HG02852 (cell line): ENCODE results near the gene FCMR.

Experiments
- ATAC-seq: cut with Tn5 transposase; IDR thresholded peaks from one replicate; pipeline ENCODE4 v1.9.1; 2021; ENCODE audit warnings: mild to moderate bottlenecking, moderate library complexity; ENCODE audit not compliant: unreplicated experiment

FCMR gene

DNA sequence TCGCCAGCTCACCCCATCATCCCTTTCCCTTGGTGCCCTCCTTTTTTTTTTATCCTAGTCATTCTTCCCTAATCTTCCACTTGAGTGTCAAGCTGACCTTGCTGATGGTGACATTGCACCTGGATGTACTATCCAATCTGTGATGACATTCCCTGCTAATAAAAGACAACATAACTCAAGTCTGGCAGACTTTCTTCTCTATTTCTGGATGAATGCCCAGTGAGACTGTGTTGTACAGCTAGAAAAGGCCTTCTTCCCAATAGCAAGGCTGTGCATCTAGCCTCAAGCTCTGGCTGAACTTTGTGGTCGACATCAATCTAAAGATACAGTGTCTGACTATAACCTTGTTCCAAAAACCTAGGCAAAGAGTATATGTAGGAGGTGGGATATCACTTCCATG lies 18.1 kb downstream of the FCMR start:
- no peak for ATAC-seq

DNA sequence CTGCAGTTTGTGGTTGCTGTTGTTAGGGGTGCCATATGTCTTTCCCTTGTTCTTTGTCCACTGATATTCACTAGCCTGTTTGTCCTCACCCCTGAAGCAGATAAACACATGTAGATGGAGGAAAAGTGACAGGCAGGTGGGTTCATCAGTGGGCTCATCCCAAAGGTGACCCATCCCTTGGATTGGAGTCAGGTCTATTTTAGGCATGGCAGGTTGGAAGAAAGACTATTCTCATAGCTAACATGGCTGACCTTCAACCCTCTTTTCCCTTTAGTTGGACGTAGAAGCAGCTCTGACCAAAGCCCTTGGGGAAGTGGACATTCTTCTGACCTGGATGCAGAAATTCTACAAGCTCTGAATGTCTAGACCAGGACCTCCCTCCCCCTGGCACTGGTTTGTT lies 19.0 kb downstream of the FCMR start:
- ATAC-seq, result no peak

DNA sequence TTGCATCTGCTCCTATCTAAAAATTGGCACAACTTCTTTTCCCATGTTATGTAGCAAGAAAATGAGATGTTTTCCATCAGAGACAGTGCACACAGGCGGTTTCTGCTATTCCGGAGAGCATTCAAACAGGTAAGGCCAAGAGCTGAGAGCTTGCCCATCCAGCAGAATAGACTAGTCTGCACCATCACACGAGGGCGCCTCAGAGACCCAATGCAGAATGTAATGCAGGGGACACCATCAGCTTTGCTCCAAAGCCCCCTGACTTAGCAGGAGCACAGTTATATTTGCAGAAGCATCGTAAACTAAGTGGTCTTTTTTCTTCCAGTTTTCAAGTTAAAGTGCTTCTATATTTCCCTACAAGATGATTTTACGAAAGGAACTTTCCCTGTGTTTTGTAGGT lies 19.8 kb downstream of the FCMR start:
- ATAC-seq, result no peak

DNA sequence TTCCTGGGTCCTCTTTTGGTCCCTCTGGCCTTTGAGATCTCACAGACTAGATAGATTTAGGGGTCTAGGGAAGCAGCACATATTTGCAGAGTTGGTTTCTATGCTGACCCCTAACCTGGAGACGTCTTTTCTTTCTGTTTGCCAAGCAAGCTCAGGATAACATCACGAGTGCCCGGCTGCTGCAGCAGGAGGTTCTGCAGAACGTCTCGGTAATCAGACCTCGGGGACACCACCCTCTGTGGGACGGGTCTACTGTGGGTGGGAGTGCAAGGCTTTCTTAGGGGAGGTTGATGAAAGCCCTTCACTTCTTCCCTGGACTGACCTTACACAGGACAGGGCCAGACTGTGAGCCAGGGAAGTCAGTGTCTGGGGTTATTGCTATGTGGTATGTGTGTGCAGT lies 21.6 kb downstream of the FCMR start:
- no peak for ATAC-seq

DNA sequence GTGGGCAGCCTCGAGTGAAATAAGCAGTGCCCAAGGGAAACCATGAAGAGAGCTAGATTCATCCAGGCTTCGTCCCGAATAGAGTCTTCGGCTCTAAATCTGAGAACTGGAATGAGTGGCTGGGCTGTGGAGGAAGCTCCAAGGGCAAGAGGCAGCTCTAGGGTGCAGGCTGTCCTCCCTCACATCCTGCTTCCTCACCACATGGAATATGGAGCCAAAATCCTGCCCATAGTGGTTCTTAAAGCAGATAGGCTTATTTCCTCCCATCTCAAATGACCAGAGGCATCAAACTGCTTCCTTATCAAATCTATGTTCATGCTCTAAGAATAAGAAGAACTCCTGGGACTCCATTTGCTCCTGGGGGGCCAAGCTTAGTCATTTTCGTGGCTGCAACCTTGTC lies 22.0 kb downstream of the FCMR start:
- no peak for ATAC-seq

DNA sequence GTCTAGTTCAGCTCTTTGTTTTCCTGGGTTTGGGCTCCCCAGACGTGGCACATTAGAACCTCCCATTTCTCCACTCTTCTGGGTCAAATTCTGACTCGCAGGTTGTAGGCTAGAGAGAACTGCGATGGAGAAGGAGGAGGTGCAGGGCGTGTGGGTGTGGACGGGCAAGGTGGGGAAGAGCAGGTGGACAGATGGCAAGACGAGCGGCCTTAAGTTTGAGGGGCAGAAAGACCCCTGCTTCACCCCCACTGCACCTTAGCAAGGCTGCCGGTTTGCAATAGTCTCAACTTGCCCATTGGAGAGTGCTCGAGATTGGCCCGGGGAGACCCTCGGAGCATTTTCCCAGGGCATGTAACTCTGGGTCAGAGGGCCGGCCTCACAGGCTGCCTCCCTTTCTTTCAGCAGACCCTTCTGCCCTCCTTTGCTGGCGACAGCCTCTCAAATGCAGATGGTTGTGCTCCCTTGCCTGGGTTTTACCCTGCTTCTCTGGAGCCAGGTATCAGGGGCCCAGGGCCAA lies 22.8 kb downstream of the FCMR start:
- no peak for ATAC-seq

DNA sequence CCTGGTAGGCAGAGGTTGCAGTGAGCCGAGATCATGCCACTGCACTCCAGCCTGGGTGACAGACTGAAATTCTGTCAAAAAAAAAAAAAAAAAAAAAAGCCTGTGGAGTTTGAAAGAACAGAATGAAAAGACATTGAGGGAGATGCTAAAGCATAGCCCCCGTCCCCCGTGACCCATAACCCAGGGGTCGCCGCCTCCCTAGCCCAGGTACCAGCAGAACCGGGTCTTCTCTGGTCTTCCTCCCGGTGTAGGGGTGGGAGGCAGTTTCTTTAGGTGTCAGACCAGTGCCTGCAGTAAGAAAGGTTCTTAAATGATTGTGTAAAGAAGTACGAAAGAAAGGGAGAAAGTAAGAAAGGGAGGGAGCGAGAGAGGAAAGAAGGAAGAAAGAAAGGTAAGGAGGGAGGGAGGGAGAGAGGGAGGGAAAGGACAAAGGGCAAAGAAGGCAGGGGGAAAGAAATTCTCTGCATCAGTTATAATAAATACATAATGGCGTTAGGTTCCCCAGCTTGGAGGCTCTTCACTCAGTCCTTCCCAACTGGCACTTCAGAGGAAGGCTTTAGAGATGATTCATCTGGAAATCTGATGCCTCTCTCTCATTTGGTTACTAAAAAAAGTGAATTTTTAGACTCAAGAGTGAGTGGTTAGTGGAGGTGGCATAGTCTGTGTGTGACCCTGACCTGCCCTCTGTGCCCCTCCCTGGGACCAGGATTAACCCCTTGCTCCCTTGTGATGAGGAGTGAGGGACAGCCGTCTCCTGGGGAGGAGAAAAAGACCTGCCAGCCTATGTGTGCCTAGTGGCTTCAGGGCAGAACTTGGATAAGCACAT lies 23.4 kb downstream of the FCMR start:
- no peak for ATAC-seq

DNA sequence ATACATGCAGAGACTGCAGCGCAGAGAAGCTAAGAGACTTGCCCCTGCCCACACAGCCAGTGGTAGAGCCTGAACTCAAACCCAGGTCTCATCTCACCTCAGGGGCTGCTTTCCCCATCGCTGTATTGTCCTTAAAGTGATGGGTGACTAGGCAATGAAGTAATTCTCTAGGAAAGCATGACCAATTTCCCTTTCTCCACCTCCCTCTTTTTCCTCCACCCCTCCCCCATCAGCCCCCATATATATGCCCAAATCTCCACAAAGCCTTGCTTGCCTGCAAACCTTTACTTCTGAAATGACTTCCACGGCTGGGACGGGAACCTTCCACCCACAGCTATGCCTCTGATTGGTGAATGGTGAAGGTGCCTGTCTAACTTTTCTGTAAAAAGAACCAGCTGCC lies 24.6 kb downstream of the FCMR start, which contains the start of gene IL24:
TSS of gene IL24 (plus strand) at position 269 of the 400 bp plus-strand sequence. CDS start 390 bp downstream, outside the sequence.
- ATAC-seq, result no peak

DNA sequence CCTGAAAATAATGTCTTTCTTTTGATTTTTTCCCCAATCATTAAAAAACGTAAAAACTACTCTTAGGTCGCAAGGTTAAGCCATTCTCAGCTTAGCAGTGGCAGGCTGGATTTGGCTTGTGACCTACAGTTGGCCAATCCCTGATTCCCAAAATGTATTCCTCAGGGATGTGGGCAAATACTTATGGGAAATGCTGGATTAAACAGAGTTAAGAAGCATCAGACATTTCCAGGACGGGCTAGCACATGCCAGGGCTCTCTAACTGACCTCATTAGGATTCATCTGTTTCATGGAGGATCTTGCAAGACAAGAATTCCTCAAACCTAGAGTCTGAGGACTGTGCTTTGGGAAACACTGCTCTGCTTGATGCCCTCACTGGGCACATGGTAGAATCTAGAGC lies 25.5 kb downstream of the FCMR start:
- ATAC-seq, result no peak

DNA sequence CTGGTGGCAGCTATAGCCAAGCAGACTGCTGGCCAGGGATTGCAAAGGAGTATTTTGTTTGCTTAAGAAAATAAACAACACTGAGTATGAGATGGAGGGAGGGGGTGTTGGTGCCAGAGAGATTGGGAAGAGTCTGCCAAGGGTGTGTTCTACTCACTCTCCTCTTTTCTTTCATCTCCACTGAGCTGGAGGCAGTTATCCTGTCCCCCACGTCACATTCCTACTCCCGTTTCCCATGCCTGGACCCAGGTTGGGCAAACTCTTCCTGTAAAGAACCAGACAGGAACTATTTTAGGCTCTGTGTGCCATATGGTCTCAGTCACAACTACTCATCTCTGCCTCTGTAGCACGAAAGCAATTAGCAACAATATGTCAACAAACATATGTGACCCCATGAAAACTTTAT lies 25.9 kb downstream of the FCMR start:
- no peak for ATAC-seq

DNA sequence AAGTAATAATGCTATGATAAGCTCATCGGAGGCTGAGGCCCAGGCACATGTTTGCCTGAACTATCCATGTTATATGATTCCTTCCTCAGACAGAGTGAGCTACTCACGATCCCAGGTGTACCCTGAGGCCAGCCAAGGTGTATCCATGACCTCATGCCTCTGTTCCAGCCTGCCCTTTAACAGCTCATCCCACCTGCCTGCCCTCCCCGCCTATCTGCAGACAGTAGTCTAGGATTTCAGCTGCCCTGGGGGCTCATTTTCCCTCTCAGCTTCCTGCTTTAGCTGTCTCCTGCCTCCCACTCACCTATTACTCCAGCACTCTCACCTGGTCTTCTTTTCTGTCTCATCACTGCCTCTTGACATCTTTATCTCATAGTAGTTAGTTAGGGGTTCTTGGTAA lies 26.4 kb downstream of the FCMR start:
- no peak for ATAC-seq

DNA sequence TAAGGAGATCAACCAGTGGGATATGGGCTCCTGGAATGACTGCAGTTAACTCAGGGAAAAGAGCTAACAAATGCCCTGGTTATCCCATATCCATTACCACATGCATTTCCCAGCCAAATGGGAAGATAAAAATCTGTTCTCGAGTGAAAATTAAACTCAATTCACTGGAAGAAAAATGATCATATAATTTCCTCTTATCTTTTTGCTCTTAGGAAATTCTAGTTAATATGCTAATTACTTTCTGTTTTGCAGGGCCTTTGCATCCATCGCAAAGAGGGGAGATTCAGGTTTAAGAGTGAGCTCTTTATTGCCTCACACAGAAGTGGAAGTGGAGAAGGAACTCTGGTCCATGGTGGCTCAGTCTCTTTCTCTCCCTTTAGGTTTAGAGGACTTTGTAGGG lies 28.4 kb downstream of the FCMR start:
- no peak for ATAC-seq

DNA sequence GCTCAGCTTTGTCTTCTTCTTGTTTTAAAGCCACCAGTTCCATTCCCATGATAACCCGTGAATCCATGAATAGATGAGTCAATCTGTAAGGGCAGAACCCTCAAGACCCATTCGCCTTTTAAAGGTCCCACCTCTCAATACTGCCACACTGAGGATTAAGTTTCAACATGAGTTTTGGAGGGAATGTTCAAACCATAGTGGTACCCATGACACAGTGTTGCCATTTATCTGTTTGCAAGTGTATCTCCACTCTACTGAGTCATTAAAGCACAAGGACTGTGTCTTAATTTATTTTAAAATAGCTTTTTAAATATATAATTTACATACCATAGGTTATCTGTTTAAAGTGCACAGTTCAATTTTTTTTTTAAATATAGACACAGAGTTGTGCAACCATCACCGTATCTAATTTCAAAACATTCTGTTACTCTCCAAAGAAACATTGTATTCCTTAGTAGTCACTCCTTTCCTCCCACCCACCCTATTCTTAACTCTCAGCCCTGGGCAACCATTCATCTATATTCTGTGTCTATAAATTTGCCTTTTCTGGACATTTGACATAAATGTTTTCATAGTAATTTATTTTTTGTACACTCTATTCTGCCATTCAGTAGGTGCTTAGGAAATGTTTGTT lies 29.3 kb downstream of the FCMR start:
- ATAC-seq, result no peak

DNA sequence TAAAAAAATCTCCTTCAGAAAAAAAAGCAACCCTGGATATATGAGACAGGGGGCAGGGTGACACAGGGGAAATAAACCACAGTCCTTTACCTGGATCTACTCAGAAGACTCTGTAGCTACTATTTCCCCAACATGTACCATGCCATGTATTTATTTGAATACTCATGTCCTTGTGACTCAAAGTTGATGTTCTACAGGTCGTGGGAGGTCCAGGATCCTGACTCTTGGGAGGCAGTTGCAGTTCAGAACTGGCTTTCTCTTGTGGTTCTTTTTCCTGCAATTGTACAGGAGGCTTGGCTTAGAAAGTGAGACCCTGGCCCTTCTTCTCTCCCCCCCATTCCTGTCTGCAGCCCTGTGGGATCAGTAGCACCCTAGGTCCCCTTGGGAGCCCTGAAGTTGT lies 30.3 kb downstream of the FCMR start:
- no peak for ATAC-seq

DNA sequence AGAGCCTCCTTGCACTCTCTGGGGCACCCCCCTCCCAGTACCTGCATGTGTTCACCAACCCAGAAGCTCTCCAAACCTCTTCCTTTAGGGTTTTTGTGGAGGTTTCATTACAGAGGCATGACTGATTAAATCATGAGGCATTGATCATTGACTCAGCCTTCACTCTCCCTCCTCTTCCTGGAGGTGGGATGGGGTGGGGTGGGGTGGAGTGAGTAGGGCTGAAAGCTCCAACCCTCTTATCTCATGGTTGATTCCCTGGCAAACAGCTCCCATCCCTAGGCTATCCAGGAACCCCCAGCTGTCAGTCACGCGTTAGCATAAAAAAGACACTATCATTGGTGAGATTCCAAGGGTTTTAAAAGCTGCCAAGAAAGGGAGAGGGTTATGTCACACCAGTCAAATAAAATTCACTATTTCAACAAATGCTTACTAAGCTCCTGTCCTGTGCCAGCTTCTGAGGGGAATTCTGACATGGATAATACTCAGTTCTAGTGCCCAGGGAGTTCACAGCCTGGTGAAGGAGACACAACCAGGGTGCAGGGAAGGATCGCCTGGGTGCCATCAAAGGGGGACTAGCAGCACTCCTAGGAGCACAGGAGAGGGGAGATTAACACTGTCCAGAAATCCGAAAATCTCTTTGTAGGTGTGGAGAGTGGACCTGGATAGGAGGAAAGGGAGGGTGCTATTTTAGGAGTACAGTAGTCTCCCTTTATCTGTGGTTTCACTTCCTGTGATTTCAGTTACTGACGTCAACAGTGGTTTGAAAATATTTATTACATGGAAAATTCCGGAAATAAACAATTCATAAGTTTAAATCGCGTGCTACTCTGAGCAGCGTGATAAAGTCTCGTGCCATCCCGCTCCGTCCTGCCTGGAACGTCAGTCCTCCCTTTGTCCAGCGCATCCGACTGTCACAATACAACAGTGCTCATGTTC lies 31.3 kb downstream of the FCMR start:
- no peak for ATAC-seq

DNA sequence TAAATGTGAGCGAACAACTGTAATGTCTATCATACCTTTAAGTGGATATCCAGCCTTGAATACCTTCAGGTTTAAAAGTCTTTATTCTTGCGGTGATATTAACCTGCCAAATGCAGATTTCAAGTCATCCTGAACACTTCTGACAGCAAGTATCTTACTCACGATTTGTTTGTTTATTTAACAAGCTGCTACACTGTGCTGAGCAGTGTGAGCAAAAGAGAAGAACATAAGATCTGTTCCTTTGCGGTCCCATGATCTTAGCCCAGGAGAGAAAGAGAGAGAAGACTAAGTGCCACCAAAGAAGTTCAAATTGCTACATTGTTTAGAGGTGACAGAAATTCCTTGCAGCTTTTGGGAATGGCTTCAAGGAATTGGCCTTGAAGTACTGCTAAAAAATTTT lies 34.0 kb downstream of the FCMR start:
- no peak for ATAC-seq

DNA sequence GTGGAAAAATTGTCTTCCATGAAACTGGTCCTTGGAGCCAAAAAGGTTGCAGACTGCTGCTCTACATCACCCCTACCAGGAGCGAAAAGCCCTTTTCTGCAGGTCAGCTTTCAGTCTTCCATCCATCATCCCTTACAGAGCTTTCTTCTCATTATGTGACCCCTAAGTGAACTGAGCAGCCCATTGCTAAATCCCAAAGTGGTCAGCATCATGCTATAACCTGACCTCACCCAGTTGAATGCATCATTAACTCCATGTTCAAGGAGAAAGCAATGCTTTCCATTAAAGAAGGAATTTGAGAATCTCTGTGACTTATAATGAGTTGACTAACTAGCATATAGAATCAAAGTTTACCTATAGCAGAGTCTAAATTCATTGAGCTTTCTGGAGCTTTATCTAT lies 34.9 kb downstream of the FCMR start:
- no peak for ATAC-seq

DNA sequence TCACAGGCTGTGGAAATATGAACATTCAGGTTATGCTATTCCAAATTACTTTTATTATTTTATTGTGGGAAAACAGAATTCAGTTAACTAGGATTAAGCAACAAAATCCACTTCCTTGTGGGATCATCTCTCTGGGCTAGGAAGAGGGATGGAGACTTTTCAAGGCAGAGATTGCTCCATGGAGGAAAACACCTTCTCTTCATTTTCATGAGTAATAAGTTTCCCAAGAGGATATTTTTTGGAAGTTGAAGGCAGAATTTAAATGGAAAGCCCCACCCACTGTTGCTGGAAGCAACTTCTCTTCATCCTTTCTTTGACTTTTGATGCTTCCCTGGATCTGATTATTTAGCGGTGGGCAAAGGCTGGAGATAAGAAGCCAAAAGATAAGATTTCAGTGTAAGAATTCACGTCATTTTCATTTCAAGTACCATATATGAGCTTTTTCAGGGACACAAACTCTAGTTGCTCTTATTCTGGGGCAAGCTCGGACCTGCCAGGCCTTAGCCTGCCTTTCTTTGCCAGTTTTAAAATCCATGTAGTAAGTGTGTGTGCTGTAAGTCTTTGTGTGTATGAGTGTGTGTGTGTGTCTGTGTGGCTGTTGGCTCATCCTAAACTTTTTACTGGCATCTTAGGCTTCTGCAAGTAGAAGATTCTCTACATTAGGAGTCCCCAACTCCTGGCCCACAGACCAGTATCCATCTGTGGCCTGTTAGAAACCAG lies 36.2 kb downstream of the FCMR start:
- ATAC-seq, result no peak

DNA sequence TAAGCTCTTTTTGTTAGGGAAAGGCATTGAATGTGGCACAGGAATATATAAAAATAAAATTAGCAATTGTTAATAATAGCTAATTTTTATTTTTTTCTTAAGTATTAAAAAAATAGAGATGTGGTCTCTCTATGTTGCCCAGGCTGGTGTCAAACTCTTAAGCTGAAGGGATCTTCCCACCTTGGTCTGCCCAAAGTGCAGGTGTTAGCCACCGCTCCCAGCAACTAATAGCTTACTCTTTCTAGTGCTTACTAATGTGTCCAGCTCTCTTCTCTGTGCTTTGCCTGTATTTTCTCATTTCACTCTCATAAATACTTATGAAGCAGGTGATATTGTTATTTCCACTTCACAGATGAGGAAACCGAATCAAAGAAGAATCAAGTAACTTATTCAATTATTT lies 37.9 kb downstream of the FCMR start:
- ATAC-seq, result no peak

DNA sequence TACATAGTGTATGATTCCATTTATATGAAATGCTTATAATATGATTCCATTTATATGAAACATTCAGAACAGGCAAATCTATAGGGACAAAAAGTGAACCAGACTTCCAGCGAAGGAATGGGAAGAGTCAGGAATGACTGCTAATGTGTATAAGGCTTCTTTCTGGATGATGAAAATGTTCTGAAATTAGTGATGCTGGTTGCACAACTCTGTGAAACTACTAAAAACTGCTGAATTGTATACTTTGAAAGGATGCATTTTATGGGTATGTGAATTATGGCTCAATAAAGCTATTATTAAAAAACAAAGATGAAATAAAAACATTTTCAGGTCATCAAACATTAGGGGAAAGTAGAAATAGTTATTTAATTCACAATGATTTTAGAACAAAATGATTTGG lies 38.6 kb downstream of the FCMR start:
- no peak for ATAC-seq

DNA sequence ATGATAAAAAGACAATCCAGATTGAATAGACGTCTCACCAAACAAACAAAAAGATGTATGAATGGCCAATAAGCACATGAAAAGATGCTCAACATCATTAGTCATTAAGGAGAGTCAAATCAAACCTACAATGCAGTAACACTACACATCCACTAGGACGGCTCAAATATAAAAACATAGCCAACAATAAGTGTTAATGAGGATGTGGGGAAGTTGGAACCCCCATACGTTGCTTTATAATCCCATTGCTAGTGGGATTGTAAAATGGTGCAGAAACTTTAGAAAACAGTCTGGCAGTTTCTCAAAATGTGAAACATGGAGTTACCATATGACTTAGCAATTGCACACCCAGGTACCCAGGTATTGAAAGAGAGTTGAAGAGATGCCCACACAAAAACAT lies 39.2 kb downstream of the FCMR start:
- ATAC-seq, result no peak
